ENCODE measurements around the gene POM121L2. TPM values are rescaled to one million over a fixed set of nuclear protein-coding genes. Genes with fewer than 3 reads are reported as not detected.

Gene POM121L2
- total and polyA plus RNA-seq, 2 of the 13 experiments (the other 11 are each of a cell fraction or from before 2014, with no cell fraction given), result not detected

- TF ChIP-seq ZNF318 (CRISPR knock-in tag; IDR thresholded peaks at IDR 0.05) (no peak), ARHGAP35 (CRISPR knock-in tag; IDR thresholded peaks at IDR 0.05; ENCODE audit: borderline replicate concordance) (no peak), ZNF709 (CRISPR knock-in tag; IDR thresholded peaks at IDR 0.05) (no peak), ZBTB2 (CRISPR knock-in tag; IDR thresholded peaks at IDR 0.05; ENCODE audit: low read depth) (no peak), ZNF563 (CRISPR knock-in tag; IDR thresholded peaks at IDR 0.05) (no peak), ZNF891 (CRISPR knock-in tag; IDR thresholded peaks at IDR 0.05) (no peak), ZNF280D (CRISPR knock-in tag; IDR thresholded peaks at IDR 0.05) (peak; percentile 82; the same call in 1 of the 2 replicates), ZNF354B (CRISPR knock-in tag; IDR thresholded peaks at IDR 0.05) (no peak), SRSF4 (IDR thresholded peaks at IDR 0.05; ENCODE audit: low read depth, low read length, poor library complexity, severe bottlenecking) (no peak), GMEB1 (CRISPR knock-in tag; IDR thresholded peaks at IDR 0.05; ENCODE audit: borderline replicate concordance) (no peak), ZMYM4 (CRISPR knock-in tag; IDR thresholded peaks at IDR 0.05) (peak; percentile 77), ZFYVE20 (CRISPR knock-in tag; IDR thresholded peaks at IDR 0.05; ENCODE audit: borderline replicate concordance, low read depth) (no peak)
These were observed 20.9 kb upstream of the POM121L2 start (continued) for GRCh38 chr6:27332692-27333641.

All from HepG2 (cell line).